Gastrocnemius medialis (tissue), 4 donors: Measurements from ENCODE around the gene LRRK1. TPM values are rescaled to one million over a fixed set of nuclear protein-coding genes. Genes with fewer than 3 reads are reported as not detected.

ENCODE experiments used
- ATAC-seq, 2 donors: fragments of 150-250 bp; one replicate each; pipeline ENCODE4 v1.9.1; 2016
- DNase-seq, 2 donors: peaks; one replicate each; pipeline ENCODE4 v3.0.0-alpha.2; 2019
- H3K27ac ChIP-seq, 4 donors: fragments of 200-600 bp; sonication (generic); 1 replicate in 1 of 4; 2 replicates in 3 of 4; pipeline ENCODE4 v1.5.1; 2016 to 2018; ENCODE audit warnings: mild to moderate bottlenecking in 2 of 4, moderate library complexity in 1 of 4
- H3K27me3 ChIP-seq, 3 donors: fragments of 200-600 bp; sonication (generic) in 2 of 3; 1 replicate in 1 of 3; 2 replicates in 2 of 3; pipeline versions ENCODE4 v1.5.1 to v1.6.0; 2016 to 2019; ENCODE audit warnings: mild to moderate bottlenecking in 1 of 3, moderate library complexity in 1 of 3
- H3K36me3 ChIP-seq, 2 donors: fragments of 200-600 bp; sonication (generic) in 1 of 2; one replicate each; pipeline ENCODE4 v1.5.1; 2017 to 2018
- H3K4me1 ChIP-seq, 2 donors: fragments of 200-600 bp; sonication (generic) in 1 of 2; one replicate each; pipeline ENCODE4 v1.5.1; 2016 to 2017; ENCODE audit warnings: mild to moderate bottlenecking in 2 of 2
- H3K4me3 ChIP-seq, 4 donors: fragments of 200-600 bp; sonication (generic) in 3 of 4; 1 replicate in 1 of 4; 2 replicates in 3 of 4; pipeline ENCODE4 v1.5.1; 2016 to 2019; ENCODE audit warnings: mild to moderate bottlenecking in 2 of 4
- H3K9me3 ChIP-seq, 3 donors: fragments of 200-600 bp; sonication (generic) in 2 of 3; 1 replicate in 1 of 3; 2 replicates in 2 of 3; pipeline ENCODE4 v1.5.1; 2016 to 2019
- CTCF ChIP-seq, 5 experiments: fragments of 450-650 bp in 3 of 5; fragments of 200-600 bp in 2 of 5; sonication (generic) in 2 of 5; IDR thresholded peaks in 4 of 5; conservative IDR thresholded peaks in 1 of 5; 1 replicate in 4 of 5; 2 replicates in 1 of 5; pipeline ENCODE4 v1.5.1; 2016 to 2019; ENCODE audit warnings: antibody characterized with exemption in 5 of 5, mild to moderate bottlenecking in 3 of 5, moderate library complexity in 3 of 5
- POLR2A ChIP-seq, 2 donors: fragments of 450-650 bp; IDR thresholded peaks; one replicate each; pipeline ENCODE4 v1.6.1; 2017; ENCODE audit warnings: antibody characterized with exemption in 2 of 2, mild to moderate bottlenecking in 2 of 2, moderate library complexity in 2 of 2
- in situ Hi-C, 4 donors: fragments of 200-750 bp; cut with MboI; loops; one replicate each; pipeline versions ENCODE4 v1.15.0 to v1.8.0; 2017; ENCODE audit warnings: low sequenced_read_pairs in 4 of 4
- intact Hi-C: fragments of 100-400 bp; cut with DNase I; formaldehyde crosslinking; loops from one replicate; pipeline ENCODE4 v1.15.1; 2023; ENCODE audit warnings: low total_unique reads
- total RNA-seq, 4 donors: library from RNA; depleted of rRNA; stranded (reverse); fragments of >200 nt; gene quantifications; one replicate each; pipeline versions ENCODE4 v1.1.0 to v1.2.3, GENCODE V29; 2016

Gene LRRK1
- total RNA-seq, 4 donors from 2014 or later: 0.87 to 5.6 (median 1.7) TPM

GRCh38 chr15:101067660-101068522 is 148.7 kb downstream of the LRRK1 start:
- intact Hi-C loops (no loop called here), in situ Hi-C loops (no loop called here)
- Histone ChIP-seq H3K4me1 (no peaks in the 10 kb centered on the region), H3K27ac (no peak overlapping the region), H3K36me3 (no peaks in the 10 kb centered on the region), H3K27me3 (no peaks in the 10 kb centered on the region), H3K9me3 (no peaks in the 10 kb centered on the region), H3K4me3 (no peak overlapping the region)
- DNase-seq (no peak), ATAC-seq (no peak)
- TF ChIP-seq CTCF (IDR thresholded peaks at IDR 0.05 in 4 of 5, conservative IDR thresholded peaks at IDR 0.05 in 1 of 5) (no peak), POLR2A (IDR thresholded peaks at IDR 0.05) (no peak)

GRCh38 chr15:101068523-101068960 is 149.4 kb downstream of the LRRK1 start:
- ATAC-seq (no peak), DNase-seq (no peak)
- no peak overlapping the region for H3K27ac ChIP-seq
- TF ChIP-seq POLR2A (IDR thresholded peaks at IDR 0.05): no peak
- TF ChIP-seq CTCF (IDR thresholded peaks at IDR 0.05 in 4 of 5, conservative IDR thresholded peaks at IDR 0.05 in 1 of 5): no peak
- H3K27me3 ChIP-seq: no peaks in the 10 kb centered on the region
- in situ Hi-C loops (no loop called here), intact Hi-C loops (no loop called here)
- no peak overlapping the region for H3K4me3 ChIP-seq
- H3K9me3 ChIP-seq: no peaks in the 10 kb centered on the region
- H3K36me3 ChIP-seq: no peaks in the 10 kb centered on the region
- no peaks in the 10 kb centered on the region for H3K4me1 ChIP-seq

- ATAC-seq: no peak
Measured at GRCh38 chr15:101068961-101069653, 149.9 kb downstream of the LRRK1 start.

GRCh38 chr15:101069654-101069973 is 150.5 kb downstream of the LRRK1 start:
- H3K27me3 ChIP-seq: no peaks in the 10 kb centered on the region
- H3K9me3 ChIP-seq: no peaks in the 10 kb centered on the region
- H3K36me3 ChIP-seq: no peaks in the 10 kb centered on the region
- TF ChIP-seq POLR2A (IDR thresholded peaks at IDR 0.05): no peak
- TF ChIP-seq CTCF (IDR thresholded peaks at IDR 0.05 in 4 of 5, conservative IDR thresholded peaks at IDR 0.05 in 1 of 5): no peak
- DNase-seq (no peak), ATAC-seq (no peak)
- H3K4me1 ChIP-seq: no peaks in the 10 kb centered on the region
- in situ Hi-C loops (no loop called here), intact Hi-C loops (no loop called here)
- no peak overlapping the region for H3K27ac ChIP-seq
- H3K4me3 ChIP-seq: no peak overlapping the region

More at GRCh38 chr15:101068961-101069653, 149.9 kb downstream of the LRRK1 start:
- Histone ChIP-seq H3K4me1 (no peaks in the 10 kb centered on the region), H3K27me3 (no peaks in the 10 kb centered on the region), H3K4me3 (no peak overlapping the region), H3K9me3 (no peaks in the 10 kb centered on the region), H3K36me3 (no peaks in the 10 kb centered on the region), H3K27ac (no peak overlapping the region)
- in situ Hi-C loops (no loop called here), intact Hi-C loops (no loop called here)
- TF ChIP-seq POLR2A (IDR thresholded peaks at IDR 0.05): no peak
- TF ChIP-seq CTCF (IDR thresholded peaks at IDR 0.05 in 4 of 5, conservative IDR thresholded peaks at IDR 0.05 in 1 of 5): no peak
- DNase-seq: no peak
